ENCODE results near the gene TGFBR3. TPM values are rescaled to one million over a fixed set of nuclear protein-coding genes. Genes with fewer than 3 reads are reported as not detected.

Gene TGFBR3
- total RNA-seq, 1 donor from 2014 or later, result 2.5 TPM

- no peak overlapping the region for H3K27ac ChIP-seq (ENCODE audit: low read depth, low read length)
- H3K9me3 Mint-ChIP-seq (ENCODE audit: unreplicated experiment), result no peaks in the 10 kb centered on the region
- no peaks in the 10 kb centered on the region for H3K36me3 Mint-ChIP-seq (ENCODE audit: low read depth, unreplicated experiment)
- no peaks in the 10 kb centered on the region for H3K27me3 ChIP-seq (ENCODE audit: insufficient read depth, low read length)
- H3K9ac ChIP-seq (ENCODE audit: low read length), result peak overlapping the region; percentile 8
- H3K79me2 ChIP-seq (ENCODE audit: insufficient read depth, low read length), result no peaks in the 10 kb centered on the region
- no peak overlapping the region for H2AFZ ChIP-seq (ENCODE audit: low read depth, low read length)
- no peaks in the 10 kb centered on the region for H3K36me3 ChIP-seq (ENCODE audit: insufficient read depth, low read length)
- TF ChIP-seq EZH2 (IDR thresholded peaks at IDR 0.05; ENCODE audit: insufficient read depth, low read length), result no peak
- peak; percentile 36 for TF ChIP-seq CTCF (IDR thresholded peaks at IDR 0.05; ENCODE audit: insufficient read depth, low read depth, low read length)
- no peak overlapping the region for H3K4me3 ChIP-seq (ENCODE audit: insufficient read depth, low read depth, low read length)
- no peak overlapping the region for H3K27ac Mint-ChIP-seq (ENCODE audit: unreplicated experiment)
- H3K27me3 Mint-ChIP-seq (ENCODE audit: low read depth, unreplicated experiment), result peaks cover 21% of the 10 kb centered on the region
- no peaks in the 10 kb centered on the region for H3K4me1 Mint-ChIP-seq (ENCODE audit: low read depth, unreplicated experiment)
- H4K20me1 ChIP-seq (ENCODE audit: insufficient read depth, low read length), result no peaks in the 10 kb centered on the region
- no peak for FAIRE-seq
- peak; percentile 60 for DNase-seq (ENCODE audit: low read depth)
- peak overlapping the region; percentile 20 for H3K4me2 ChIP-seq (ENCODE audit: low read length)
- H3K4me3 Mint-ChIP-seq (ENCODE audit: unreplicated experiment), result no peak overlapping the region
- no peaks in the 10 kb centered on the region for H3K9me3 ChIP-seq (ENCODE audit: insufficient read depth, low read depth, low read length)
- no peaks in the 10 kb centered on the region for H3K4me1 ChIP-seq (ENCODE audit: insufficient read depth, low read length)
Measured at GRCh38 chr1:91830242-91831131, 55.5 kb downstream of the TGFBR3 start.

- TF ChIP-seq EZH2 (IDR thresholded peaks at IDR 0.05; ENCODE audit: insufficient read depth, low read length) (no peak), CTCF (IDR thresholded peaks at IDR 0.05; ENCODE audit: insufficient read depth, low read depth, low read length) (no peak)
- Mint-ChIP-seq H3K27ac (ENCODE audit: unreplicated experiment) (no peak overlapping the region), H3K36me3 (ENCODE audit: low read depth, unreplicated experiment) (no peaks in the 10 kb centered on the region), H3K4me1 (ENCODE audit: low read depth, unreplicated experiment) (no peaks in the 10 kb centered on the region), H3K9me3 (ENCODE audit: unreplicated experiment) (no peaks in the 10 kb centered on the region), H3K27me3 (ENCODE audit: low read depth, unreplicated experiment) (peaks cover 21% of the 10 kb centered on the region), H3K4me3 (ENCODE audit: unreplicated experiment) (no peak overlapping the region)
- Histone ChIP-seq H3K9me3 (ENCODE audit: insufficient read depth, low read depth, low read length) (no peaks in the 10 kb centered on the region), H3K27me3 (ENCODE audit: insufficient read depth, low read length) (no peaks in the 10 kb centered on the region), H3K4me1 (ENCODE audit: insufficient read depth, low read length) (no peaks in the 10 kb centered on the region), H3K4me3 (ENCODE audit: insufficient read depth, low read depth, low read length) (no peak overlapping the region), H3K9ac (ENCODE audit: low read length) (no peak overlapping the region), H4K20me1 (ENCODE audit: insufficient read depth, low read length) (no peaks in the 10 kb centered on the region), H3K79me2 (ENCODE audit: insufficient read depth, low read length) (no peaks in the 10 kb centered on the region), H2AFZ (ENCODE audit: low read depth, low read length) (no peak overlapping the region), H3K4me2 (ENCODE audit: low read length) (peak overlapping the region; percentile 20), H3K27ac (ENCODE audit: low read depth, low read length) (no peak overlapping the region), H3K36me3 (ENCODE audit: insufficient read depth, low read length) (no peaks in the 10 kb centered on the region)
- no peak for FAIRE-seq
- no peak for DNase-seq (ENCODE audit: low read depth)
Measured at GRCh38 chr1:91829293-91830153, 56.4 kb downstream of the TGFBR3 start.

Measured in astrocyte (in vitro differentiated cells and primary cell).